Measurements from ENCODE around the gene CFAP46.
"Not testable (repeated sequence)": the region's sequence is repeated elsewhere in the genome, so short reads cannot be mapped to it uniquely, and the experiment has no call there.

CFAP46 gene

DNA sequence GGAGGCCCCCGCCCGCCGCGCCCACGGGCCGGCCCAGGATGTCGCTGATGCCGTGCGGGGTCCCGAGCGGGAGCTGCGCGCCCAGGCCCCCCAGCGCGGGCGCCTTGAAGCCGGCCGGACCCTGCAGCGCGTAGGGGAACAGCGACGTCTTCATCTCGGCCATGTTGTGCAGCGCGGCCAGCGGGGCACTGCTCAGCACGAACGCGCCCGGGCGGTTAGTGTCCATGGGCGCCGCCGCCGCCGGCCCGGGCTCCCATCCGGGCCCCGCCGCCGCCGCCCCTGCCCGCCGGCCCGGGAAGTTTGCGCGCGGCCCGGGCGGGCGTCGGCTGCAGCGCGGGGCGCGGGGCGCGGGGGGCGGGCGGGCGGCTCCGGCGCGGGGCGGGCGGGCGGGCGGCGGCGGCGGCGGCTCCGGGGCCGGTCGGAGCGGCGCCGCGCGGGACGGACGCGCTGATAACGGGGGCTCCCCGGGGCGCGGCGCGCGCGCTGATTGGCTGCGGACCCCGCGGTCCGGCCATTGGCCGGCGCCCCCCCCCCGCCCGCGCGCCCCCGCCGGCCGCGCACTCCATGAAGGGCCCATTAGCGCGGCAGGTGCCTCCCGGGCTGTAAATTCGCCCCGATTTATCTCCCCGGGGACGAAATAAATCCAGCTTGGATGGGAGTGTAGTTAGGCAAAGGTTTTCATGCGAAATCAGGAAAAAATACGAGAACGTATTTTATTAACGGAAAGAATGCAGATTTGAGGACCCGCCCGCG is 156.5 kb downstream of the CFAP46 start, which contains the start of gene NKX6-2:
NKX6-2 (minus strand) TSS at position 425 of the 753 bp plus-strand sequence; CDS start at position 226, 199 bp downstream.
- no peak for DNase-seq

DNA sequence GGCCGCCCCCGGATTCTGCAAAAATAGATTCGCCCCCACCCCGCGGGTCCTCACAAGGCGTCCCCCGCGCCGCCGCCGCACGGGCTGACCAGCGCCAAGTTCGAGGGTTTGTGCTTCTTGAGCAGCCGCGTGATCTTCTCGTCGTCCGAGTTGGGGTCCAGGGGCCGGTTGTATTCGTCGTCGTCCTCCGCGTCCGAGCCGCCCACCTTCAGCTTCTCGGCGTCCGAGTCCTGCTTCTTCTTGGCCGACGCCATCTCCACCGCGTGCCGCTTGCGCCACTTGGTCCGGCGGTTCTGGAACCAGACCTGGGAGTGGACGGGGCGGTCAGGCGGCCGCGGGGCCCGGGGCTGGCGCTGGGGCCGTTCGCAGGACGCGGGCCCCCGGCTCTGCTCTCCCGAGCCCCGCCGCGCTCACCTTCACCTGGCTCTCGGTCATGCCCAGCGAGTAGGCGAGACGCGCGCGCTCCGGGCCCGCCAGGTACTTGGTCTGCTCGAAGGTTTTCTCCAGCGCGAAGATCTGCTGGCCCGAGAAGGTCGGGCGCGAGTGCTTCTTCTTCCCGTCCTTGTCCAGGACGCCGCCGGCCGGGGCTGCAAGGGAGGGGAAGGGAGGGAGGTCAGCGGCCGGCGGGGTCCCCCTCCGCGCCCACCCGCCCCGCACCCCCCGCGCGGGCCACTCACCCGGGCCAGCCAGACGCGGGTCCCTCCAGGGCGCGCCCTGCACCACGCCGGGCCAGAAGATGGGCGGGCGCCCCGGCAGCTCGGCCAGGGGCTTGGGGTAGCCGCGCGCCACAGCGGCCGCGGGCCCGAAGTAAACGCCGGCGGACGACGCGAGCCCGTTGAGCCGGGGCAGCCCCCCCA is 157.3 kb downstream of the CFAP46 start:
- no peak for DNase-seq

DNA sequence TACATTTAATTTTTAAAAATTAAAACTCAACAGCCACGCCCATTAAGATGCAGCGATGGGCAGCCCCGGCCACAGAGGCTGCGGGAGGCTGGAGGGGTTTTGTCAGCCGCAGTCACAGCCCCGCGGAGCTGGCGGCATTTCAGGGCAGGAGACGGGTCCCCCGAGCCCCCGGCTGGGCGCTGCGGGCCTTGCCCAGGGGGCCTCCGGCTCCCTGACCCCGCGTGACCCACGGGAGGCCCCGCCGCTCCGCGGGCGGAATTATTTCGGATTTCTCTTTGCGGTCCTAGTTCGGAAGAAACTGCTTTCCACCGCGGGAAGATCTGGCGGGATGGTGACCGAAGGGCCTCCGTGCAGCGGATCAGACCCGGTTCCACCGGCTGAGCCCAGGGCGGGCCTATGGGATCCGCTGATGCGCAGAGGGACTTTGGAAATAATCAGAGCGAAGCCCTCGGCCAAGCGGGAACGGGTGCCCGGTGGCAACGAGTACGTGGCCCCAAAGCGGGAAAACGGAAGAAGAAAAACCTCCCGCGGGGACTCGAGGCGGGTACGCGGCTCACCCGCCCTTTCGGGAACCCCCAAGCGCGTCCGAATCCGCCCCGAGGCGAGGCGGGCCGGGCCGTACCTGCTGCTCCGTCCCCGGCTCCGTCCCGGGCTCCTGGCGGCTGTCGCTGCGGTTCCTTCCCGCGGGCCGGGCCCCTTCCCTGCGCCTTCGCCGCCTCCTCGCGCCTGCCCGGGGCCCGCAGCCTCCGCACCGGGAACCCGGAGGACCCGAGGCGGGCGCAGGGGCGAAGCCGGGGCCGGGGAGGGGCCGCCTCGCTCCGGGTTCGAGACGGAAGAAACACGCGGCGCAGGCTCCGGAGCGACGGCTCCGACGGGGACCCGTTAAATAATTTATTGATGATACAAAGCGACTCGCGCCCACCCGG is 158.2 kb downstream of the CFAP46 start:
- DNase-seq = no peak

DNA sequence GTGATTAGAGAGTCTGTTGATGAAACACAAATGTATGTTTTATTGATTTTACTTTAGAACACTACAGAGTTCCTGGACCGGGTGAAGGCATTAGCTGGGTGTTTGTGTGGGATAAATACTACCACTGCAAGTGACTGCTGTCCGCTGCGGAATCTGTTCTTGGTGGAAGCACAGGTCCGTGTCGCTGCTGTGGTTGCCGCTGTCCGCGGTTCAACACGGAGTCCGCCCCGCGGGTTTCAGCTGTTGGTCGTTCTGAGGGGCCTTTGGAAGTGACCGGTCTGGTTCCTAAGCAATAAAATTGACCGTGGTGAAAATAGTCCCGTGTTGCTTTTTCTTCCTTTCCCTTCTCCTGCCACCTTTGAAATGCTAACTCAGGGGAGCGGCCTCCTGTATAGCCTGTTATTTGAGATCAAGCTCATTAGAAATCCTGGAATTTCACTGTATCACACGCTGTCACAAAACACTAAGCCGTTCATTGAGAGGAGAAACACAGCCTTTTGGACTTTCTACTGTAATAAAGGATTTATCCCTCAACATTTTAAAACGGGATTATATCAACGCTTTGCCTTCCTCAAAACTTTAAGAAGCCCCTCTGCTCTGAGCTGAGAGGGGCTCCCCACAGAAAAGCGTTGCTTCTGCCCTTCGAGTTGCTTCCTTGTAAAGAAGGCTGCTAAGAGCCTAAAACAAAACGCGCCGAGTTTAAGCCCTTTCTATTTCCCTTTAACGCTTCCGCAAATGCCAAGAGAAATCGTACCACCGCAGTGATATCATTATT is 159.0 kb downstream of the CFAP46 start:
- no peak for DNase-seq

DNA sequence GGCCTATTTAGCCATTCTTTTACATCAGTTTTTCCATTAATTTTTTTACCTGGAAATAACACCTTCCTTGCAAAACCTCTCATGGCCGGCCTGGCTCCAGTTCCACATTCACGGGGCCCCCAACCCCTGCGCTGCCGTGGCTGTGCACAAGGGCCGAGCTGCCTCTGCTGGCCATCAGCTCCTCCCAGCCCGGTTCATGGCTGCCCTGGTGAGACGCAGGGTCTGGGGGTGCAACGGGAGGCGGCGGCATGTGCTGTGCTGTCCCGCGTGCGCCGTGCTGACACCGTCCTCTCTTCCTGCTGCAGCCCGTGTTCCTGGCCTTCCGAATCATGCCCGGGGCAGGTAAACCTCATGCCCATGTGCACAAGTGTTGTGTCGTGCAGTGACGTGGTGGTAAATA is 160.8 kb downstream of the CFAP46 start:
- no peak for DNase-seq

DNA sequence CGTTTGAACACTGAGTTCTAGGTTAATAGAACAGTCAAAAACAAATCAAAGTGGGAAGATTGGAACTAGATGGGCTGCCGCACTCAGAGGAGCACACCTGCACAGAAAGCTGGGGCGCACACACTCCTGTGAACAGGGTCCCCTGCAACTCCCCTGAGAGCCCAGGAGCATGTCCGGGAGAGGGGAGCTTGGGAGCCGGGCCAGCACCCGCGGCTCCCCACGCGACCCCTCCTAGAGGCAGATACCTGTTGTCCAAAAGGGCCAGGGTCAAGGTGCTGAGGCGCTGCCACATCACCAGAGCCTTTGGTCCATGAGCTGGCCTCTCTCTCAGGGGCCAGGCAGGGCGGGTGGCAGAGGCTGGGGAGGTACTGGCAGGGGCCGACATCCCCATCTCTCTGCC is 162.0 kb downstream of the CFAP46 start:
- no peak for DNase-seq

DNA sequence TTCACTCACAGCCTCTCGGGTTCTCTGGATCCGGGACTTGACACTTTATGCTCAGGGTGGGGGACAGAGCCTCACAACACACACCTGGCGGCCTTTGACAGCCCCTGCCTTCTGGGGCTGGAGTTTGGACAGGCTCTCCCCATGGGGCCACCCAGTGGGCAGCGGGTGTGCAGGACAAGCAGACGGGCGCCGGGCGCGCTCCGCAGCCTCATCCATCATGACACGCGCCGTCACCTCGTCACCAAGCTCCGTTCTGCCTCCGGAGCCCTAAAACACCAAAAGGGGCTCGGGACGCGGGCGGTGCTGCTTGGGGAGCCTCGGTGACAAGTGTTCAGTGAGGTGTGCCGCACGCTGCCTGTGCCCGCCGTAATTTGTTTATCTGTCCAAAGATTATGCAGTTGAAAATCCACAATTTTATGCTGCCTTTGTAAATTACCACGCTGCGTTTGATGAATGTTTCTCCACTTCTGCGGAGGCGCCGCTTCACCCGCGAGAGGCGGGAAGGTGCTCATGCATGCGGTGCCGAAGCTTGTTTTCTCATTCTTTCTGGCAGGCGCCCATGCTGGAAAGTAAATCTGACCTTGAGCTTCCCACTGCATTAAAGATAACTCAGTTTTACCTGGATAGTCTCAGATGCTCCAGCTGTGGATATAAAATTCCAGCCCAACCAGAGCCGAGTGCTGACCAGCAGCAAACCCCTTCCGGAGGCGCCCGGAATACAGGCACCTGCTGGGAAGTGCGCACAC is 162.6 kb downstream of the CFAP46 start:
- DNase-seq = no peak

DNA sequence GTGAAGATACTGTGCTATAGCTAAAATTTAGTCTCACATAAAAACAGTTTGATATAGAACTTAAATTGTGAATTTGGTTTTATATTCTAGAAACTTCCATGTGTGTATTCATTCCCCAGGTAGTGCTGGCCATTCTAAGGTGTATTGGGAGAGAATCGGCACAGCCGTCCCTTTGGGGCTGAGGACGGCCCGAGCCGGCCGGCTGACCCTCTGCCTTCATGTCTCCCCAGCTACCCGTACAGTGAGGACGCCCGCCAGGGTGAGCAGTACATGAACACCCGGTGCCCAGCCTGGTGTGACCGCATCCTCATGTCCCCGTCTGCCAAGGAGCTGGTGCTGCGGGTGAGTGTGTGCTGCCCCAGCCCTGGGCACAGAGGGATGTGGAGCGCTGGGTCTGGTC is 164.9 kb downstream of the CFAP46 start:
- DNase-seq = no peak

DNA sequence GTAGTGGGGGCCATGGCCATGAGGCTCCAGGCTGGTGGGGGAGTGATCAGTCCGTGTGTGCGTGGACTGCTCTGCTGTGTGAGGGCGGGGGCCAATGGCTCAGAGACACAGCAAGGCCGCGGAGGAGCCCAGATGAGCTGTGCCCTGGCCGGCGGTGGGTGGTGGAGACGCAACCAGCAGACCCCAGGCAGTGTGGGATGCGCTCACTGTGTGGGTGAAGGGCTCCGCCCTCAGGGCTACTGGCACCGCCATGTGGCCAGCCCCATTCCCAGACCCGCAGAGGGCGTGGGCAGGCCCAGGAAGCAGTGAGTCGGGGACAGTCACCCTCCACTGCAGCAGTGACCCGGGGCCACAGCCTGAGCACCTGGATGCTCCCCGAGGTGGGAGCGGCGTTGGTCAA is 165.5 kb downstream of the CFAP46 start:
- no peak for DNase-seq

DNA sequence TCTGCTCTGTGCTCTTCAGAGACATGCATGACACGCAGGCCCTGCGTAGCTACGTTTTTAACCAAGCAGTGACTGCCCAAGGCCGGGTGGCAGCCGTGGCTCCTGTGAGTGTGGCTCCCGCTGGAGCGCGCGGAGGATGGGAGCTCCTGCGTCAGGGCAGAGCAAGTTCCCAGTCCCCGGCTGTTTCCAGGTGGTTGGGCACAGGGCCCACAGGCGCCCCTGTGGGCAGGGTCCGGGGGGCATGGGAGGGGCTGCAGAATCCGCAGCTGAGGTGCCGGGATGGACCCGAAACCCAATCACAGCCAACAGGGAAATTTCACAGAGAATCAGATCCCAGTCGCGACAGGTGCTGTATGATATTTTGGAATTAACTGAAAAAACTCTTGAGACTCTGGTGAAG is 166.2 kb downstream of the CFAP46 start:
- no peak for DNase-seq

DNA sequence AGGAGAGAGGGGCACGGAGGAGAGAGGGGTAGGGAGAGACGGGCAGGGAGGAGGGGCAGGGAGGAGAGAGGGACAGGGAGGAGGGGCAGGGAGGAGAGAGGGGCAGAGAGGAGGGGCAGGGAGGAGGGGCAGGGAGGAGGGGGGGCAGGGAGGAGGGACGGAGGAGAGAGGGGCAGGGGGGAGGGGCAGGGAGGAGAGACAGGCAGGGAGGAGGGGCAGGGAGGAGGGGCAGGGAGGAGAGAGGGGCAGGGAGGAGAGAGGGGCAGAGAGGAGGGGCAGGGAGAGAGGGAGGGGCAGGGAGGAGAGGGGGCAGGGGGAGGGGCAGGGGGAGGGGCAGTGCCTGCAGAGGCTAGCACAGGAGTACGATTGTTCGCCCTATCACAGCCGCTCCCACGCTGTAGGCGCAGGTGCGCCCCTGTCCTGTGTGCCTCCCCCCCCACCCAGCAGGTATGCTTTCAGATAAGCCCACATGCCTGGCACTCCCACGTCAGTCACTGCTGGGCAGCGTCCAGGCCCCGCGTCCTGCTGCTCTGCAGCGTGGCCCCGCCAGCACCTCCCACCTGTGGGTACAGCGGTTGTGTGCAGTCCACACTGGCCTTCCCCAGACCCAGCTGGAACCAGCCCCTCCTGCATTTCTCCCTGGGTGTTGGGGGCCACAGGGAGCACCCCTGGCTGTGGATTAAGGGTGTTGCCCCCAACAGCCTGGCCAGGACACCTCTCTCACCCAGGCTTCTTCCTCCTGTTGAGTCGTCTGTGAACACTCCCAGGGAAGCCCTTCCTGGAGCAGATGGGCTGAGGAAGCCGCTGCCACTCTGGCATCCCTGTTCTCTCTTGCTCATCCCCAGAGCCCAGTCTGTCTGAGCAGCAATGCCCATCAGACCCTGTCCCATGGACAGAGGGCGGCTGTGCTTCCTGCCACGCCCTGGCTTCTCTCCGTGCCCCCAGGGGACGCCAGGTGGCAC is 167.2 kb downstream of the CFAP46 start:
- DNase-seq = no peak

DNA sequence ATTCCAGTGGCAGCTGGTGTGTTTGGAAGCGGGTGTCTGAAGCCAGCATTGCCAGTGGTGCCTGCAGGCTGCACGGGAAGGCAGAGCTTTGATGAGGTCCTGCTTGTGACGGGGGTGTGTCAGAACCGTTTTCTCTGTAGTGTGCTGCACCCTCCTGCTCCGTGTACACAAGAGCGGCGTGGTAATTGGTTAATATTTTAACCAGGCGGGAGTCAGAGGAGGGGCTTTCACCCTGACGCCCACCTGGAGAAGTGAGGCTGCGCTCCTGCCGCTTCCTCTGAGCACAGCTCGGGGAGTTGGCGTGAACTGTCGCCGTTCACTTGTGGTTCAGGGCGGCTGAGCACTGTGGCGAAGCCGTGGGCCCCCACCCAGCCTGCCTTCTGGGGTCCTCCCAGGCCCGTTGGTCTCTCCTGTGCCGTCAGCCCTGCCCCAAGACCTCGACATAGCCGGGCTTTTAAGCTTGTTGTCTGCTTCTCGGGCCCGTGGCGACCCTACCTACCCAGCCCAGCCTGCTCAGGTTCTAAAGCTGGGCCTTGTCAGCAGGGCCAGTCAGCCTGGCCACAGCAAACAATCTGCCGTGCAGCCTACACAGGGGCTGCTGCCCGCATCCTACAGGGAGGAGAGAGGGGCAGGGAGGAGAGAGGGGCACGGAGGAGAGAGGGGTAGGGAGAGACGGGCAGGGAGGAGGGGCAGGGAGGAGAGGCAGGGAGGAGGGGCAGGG is 168.0 kb downstream of the CFAP46 start:
- no peak for DNase-seq

DNA sequence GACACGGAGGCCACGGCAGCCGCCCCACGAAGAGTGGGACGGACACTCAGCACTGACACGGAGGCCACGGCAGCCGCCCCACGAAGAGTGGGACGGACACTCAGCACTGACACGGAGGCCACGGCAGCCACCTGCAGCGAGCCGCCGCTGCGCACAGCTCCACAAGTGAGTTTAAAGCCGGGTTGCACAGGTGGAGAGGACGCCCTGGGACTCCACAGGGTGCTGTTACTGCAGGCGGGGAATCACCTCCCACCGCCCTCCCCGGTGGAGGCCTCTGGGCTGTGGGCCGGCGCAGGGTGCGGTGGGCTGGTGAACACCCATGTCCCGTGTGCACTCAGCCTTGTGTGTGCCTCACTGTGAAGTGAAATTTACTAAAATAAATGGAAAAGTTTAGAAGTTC is 169.6 kb downstream of the CFAP46 start:
- not testable (repeated sequence) for DNase-seq

DNA sequence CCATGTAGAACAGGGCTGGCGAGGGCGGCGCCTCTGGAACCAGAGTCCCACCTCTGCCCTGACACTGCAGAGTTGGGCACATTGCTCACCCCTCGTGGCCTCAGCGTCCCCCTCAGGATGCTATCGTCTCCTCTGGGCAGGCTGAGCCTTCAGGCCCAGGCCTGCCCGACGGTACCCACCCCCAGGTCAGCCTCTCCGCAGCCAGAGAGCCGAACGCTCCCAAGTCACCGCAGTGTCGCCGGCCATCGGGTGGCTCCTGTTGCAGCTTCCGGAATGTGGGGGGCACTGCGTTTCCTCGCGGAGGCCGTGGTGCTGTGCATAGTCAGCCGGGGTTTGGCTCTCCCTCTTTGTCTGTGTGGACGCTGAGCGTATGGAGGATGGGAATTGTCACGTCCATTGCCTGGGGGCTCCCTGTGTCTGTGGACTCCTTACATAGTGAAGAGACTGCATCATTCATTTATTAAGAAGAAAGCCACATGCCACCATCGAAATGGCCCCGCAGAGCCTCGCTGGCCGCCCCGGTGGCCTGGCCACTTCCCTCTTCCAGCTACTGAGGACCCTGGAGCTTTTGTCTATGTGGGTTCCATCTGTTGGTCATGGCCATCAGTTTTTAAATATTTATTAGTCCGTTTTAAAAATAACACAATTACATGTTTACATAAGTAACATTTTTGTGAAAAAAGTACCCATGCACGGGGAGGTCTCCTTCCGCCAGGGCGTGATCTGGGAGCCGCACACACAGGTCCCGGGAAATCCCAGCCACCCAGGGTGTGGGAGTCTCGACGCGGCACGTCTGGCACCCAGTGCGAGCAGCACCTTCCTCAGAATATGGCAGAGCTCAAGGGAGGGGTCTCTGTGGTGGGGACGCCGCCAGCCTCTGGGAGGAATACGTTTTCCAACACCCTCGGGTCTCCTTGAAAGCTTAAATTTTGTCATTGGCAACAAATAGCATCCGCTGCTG is 172.0 kb downstream of the CFAP46 start:
- DNase-seq = no peak

DNA sequence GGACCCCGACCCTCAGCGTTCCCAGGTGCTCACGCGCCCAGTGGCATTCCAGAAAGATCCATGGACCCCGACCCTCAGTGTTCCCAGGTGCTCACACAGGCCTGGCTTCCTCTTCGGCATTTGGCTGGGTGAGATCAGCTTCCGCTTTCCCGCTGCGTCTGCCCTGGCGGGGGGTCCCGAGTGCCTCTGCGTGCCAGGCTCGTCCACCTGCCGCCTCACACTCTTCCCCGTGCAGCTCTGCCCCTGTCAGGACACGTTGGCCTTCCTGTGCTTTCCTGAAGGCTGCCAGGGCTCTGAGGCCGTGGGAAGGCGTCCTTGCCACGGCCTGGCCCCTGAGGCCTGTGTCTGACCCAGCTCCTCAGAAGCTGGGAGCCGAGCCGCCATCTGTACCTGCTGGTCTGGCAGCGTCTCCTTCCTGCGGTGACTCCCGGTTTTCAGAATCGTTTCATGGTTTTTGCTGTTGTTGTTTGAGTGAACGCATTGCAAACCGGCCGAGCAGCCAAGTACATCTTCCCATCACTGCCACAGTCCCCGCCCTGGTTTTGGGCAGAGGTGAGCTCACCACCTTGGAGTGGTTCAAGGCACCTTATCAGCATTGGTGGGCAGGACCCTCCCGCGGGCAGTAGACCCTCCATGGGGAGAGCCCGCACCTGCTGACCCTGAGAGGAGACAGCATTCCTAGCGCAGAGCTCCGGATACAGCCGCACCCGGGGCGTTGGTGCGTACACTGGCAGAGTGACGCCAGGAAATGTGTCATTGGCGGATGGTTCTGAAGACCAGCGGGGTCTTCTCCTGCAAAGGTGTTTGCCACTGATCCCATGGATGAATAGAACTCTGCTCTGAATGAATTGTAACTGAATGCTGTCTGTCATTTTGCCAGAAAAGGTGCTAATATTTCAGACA is 173.8 kb downstream of the CFAP46 start:
- no peak for DNase-seq

DNA sequence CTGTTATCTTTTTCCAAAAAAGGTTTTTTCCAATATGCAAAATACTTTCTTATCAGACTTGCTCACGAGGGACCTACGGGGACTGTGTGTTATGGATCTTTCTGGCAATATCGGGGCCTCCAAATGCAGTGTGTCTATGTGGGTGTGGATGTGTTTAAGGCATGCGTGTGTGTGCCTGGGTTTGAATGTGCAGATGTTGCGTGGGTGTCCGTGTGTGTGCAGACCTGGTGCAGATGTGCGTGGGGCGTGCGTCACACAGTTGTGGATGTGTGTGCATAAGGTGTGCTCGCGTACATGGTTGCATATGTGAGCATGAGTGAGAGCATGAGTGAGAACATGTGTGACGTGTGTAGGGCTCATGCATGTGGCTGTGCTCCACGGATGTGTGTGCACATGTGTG is 176.1 kb downstream of the CFAP46 start:
- no peak for DNase-seq

DNA sequence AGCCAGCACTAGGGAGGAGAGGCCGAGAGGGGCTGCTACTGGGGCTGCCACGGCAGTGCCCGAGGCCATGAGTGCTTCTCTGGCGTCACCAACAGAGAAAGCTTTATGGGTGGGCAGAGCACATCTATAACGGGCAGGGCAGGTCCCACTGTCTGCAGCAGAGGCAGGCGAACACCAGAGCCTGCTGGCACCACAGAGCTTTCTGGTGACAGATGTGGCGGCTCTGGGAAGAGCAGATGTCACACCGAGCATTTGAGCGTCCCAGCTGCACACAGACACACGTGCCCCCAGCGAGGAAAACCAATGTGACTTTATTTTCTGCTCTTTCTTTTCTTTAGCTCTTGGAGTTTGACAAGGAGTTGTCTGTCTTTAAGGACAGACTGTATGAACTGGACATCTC is 176.9 kb downstream of the CFAP46 start:
- no peak for DNase-seq

Measured in CD4-positive, alpha-beta T cell treated with Interleukin-1 beta for 1 hour (primary cell).